ENCODE results near the gene DCXR.

DNA sequence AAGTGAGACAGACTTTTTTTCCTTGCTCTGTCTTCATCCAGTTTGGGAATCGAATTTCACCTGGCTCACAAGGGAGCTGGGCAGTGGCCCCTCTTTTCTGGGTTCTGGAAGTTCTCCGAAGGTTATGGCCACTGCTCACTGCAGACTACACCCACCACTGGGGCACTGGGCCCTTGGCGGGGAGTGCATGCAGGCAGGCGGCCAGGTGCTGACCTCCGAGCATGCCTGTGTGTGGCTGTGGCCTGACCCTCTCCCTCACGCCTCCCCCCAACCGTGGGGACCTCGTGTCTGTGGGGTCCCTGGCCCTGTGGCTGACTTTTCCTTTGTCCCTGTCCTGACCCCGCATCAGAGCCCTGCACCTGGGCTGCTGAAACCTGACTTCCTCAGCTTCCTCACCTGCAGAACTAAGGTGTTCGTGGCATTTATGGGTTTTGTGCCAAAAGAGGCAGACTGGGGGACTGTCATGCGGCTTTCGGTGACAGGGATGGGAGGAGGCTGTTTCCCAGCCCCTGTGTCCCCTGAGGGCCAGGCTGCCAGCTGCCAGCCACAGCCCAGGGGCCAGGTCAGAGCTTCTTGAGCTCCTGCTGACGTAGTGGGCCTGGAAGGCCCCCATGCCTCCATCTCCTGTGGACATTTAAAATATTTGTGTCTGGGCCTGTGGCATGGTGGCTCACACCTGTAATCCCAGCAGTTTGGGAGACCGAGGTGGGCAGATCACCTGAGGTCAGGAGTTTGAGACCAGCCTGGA is 38.6 kb downstream of the DCXR start:
- TF ChIP-seq, protein P1, sequence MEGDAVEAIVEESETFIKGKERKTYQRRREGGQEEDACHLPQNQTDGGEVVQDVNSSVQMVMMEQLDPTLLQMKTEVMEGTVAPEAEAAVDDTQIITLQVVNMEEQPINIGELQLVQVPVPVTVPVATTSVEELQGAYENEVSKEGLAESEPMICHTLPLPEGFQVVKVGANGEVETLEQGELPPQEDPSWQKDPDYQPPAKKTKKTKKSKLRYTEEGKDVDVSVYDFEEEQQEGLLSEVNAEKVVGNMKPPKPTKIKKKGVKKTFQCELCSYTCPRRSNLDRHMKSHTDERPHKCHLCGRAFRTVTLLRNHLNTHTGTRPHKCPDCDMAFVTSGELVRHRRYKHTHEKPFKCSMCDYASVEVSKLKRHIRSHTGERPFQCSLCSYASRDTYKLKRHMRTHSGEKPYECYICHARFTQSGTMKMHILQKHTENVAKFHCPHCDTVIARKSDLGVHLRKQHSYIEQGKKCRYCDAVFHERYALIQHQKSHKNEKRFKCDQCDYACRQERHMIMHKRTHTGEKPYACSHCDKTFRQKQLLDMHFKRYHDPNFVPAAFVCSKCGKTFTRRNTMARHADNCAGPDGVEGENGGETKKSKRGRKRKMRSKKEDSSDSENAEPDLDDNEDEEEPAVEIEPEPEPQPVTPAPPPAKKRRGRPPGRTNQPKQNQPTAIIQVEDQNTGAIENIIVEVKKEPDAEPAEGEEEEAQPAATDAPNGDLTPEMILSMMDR (IDR thresholded peaks at IDR 0.05; ENCODE audit: low read depth, low read length): no peak
- no peak for TF ChIP-seq POLR2A (IDR thresholded peaks at IDR 0.05; ENCODE audit: extremely low read depth, insufficient read length)
